DOHH2 (cell line): Measurements from ENCODE around the gene ZMAT3.

Source experiments
- EZH2phosphoT487 ChIP-seq: fragments of 200-600 bp; sonication (generic); IDR thresholded peaks from 2 replicates; pipeline ENCODE4 v1.6.1; 2017; ENCODE audit warnings: borderline replicate concordance, mild to moderate bottlenecking, antibody characterized with exemption, low read length, moderate library complexity, mixed read lengths
- TF ChIP-seq, protein P1 (sequence below): fragments of 200-600 bp; sonication (generic); IDR thresholded peaks from one replicate; pipeline ENCODE4 v1.5.1; 2014; ENCODE audit warnings: antibody characterized with exemption, mild to moderate bottlenecking, low read depth, low read length; ENCODE audit not compliant: poor library complexity, severe bottlenecking

DNA sequence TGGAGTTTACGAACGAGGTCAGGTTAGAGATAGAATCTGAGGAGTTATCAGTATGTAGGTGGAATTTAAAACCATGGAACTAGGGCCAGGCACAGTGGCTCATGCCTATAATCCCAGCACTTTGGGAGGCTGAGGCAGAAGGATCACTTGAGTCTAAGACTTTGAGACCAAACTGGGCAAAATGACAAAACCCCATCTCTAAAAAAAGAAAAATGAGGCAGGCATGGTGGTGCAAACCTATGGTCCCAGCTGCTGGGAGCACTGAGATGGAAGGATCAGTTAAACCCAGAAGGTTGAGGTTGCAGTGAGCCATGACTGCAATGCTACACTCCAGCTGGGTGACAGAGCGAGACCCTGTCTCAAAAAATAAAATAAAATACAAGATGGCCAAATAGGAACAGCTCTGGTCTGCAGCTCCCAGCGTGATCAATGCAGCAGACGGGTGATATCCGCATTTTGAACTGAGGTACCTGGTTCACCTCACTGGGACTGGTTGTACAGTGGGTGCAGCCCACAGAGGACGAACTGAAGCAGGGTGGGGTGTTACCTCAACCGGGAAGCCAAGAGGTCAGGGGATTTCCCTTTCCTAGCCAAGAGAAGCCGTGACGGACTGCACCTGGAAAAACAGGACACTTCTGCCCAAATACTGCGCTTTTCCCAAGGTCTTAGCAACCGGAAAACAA, 33.3 kb downstream of the ZMAT3 start:
- TF ChIP-seq, protein P1, sequence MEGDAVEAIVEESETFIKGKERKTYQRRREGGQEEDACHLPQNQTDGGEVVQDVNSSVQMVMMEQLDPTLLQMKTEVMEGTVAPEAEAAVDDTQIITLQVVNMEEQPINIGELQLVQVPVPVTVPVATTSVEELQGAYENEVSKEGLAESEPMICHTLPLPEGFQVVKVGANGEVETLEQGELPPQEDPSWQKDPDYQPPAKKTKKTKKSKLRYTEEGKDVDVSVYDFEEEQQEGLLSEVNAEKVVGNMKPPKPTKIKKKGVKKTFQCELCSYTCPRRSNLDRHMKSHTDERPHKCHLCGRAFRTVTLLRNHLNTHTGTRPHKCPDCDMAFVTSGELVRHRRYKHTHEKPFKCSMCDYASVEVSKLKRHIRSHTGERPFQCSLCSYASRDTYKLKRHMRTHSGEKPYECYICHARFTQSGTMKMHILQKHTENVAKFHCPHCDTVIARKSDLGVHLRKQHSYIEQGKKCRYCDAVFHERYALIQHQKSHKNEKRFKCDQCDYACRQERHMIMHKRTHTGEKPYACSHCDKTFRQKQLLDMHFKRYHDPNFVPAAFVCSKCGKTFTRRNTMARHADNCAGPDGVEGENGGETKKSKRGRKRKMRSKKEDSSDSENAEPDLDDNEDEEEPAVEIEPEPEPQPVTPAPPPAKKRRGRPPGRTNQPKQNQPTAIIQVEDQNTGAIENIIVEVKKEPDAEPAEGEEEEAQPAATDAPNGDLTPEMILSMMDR, result no peak
- TF ChIP-seq EZH2phosphoT487, result no peak
